Transverse colon (tissue), 3 donors: Measurements from ENCODE around the gene GOLGA8S.

Experiments
- CTCF ChIP-seq, 5 experiments: fragments of 200-600 bp in 3 of 5; fragments of 450-650 bp in 2 of 5; sonication (generic) in 3 of 5; IDR thresholded peaks; 1 replicate in 2 of 5; 2 replicates in 3 of 5; pipeline ENCODE4 v1.5.1; 2016 to 2017; ENCODE audit warnings: antibody characterized with exemption in 5 of 5, inconsistent platforms in 3 of 5, mild to moderate bottlenecking in 2 of 5, moderate library complexity in 1 of 5
- POLR2A ChIP-seq: fragments of 450-650 bp; IDR thresholded peaks from one replicate; pipeline ENCODE4 v1.6.1; 2016; ENCODE audit warnings: antibody characterized with exemption, mild to moderate bottlenecking, moderate library complexity

GRCh38 chr15:23395832-23396231 is 41.3 kb downstream of the GOLGA8S start:
- TF ChIP-seq POLR2A (no peak), CTCF (IDR thresholded peaks at IDR 0.05) (no peak)
